ENCODE data around the gene GLT8D1.

The GLT8D1 gene

GRCh38 chr3:52712291-52713212, 7.0 kb upstream of the GLT8D1 start:
- DNase-seq, result no peak

- DNase-seq, result no peak
Observed at GRCh38 chr3:52710512-52710911, 4.9 kb upstream of the GLT8D1 start.

GRCh38 chr3:52707585-52707984, 2.0 kb upstream of the GLT8D1 start:
- no peak for DNase-seq

- DNase-seq, result no peak
Observed at GRCh38 chr3:52705438-52705687, 228 bp downstream of the GLT8D1 start.

- peak; percentile 58 for DNase-seq
Observed at GRCh38 chr3:52704611-52705437, 767 bp downstream of the GLT8D1 start.

GRCh38 chr3:52703341-52703740, 2.2 kb downstream of the GLT8D1 start:
- DNase-seq, result no peak

GRCh38 chr3:52697632-52697965, 8.0 kb downstream of the GLT8D1 start:
- no peak for DNase-seq

GRCh38 chr3:52696830-52697631, 8.6 kb downstream of the GLT8D1 start:
- no peak for DNase-seq

GRCh38 chr3:52695798-52696671, 9.6 kb downstream of the GLT8D1 start:
- no peak for DNase-seq

GRCh38 chr3:52694528-52695189, 10.9 kb downstream of the GLT8D1 start:
- no peak for DNase-seq

- no peak for DNase-seq
Observed at GRCh38 chr3:52693071-52693470, 12.5 kb downstream of the GLT8D1 start.

GRCh38 chr3:52690560-52690959, 15.0 kb downstream of the GLT8D1 start:
- no peak for DNase-seq

GRCh38 chr3:52689151-52689550, 16.4 kb downstream of the GLT8D1 start:
- no peak for DNase-seq

GRCh38 chr3:52688266-52688665, 17.3 kb downstream of the GLT8D1 start:
- DNase-seq, result no peak

- DNase-seq, result peak; percentile 95
Observed at GRCh38 chr3:52685709-52686691, 19.6 kb downstream of the GLT8D1 start, which contains the start of the genes GNL3 and PBRM1. TSS of gene GNL3 (plus strand) at chr3:52686032. CDS start at chr3:52686093, 61 bp downstream. TSS of gene PBRM1 (minus strand) at chr3:52685913.

GRCh38 chr3:52685285-52685708, 20.3 kb downstream of the GLT8D1 start:
- peak; percentile 91 for DNase-seq

- no peak for DNase-seq
Observed at GRCh38 chr3:52684184-52684583, 21.4 kb downstream of the GLT8D1 start.

- DNase-seq, result no peak
Observed at GRCh38 chr3:52683611-52684010, 22.0 kb downstream of the GLT8D1 start.

GRCh38 chr3:52682016-52682415, 23.6 kb downstream of the GLT8D1 start:
- DNase-seq, result no peak

- no peak for DNase-seq
Observed at GRCh38 chr3:52681596-52681995, 24.0 kb downstream of the GLT8D1 start.

All from activated CD8-positive, alpha-beta memory T cell treated with anti-CD3 and anti-CD28 coated beads, Interleukin-2, amount 50 U/mL, for 48 hours (primary cell).